GM23248 (cell line): ENCODE data around the gene PRKCA.

ENCODE experiments used
- EZH2 ChIP-seq: fragments of 200-600 bp; sonication (generic); IDR thresholded peaks from 2 replicates; pipeline ENCODE4 v1.6.1; 2018; ENCODE audit warnings: antibody characterized with exemption, mild to moderate bottlenecking; ENCODE audit not compliant: insufficient read depth, poor library complexity, severe bottlenecking
- EZH2phosphoT487 ChIP-seq: fragments of 200-600 bp; sonication (generic); IDR thresholded peaks from 2 replicates; pipeline ENCODE4 v1.6.1; 2018; ENCODE audit warnings: antibody characterized with exemption, moderate library complexity, mild to moderate bottlenecking, low read depth; ENCODE audit not compliant: insufficient read depth

- TF ChIP-seq EZH2 (no peak), EZH2phosphoT487 (no peak)
These were observed 186.5 kb downstream of the PRKCA start for GRCh38 chr17:66488864-66489263.
